ENCODE measurements around the gene WIPF1. TPM values are rescaled to one million over a fixed set of nuclear protein-coding genes. Genes with fewer than 3 reads are reported as not detected.

Gene WIPF1
- total RNA-seq, 1 experiment from 2014 or later = 62.6 TPM

DNA sequence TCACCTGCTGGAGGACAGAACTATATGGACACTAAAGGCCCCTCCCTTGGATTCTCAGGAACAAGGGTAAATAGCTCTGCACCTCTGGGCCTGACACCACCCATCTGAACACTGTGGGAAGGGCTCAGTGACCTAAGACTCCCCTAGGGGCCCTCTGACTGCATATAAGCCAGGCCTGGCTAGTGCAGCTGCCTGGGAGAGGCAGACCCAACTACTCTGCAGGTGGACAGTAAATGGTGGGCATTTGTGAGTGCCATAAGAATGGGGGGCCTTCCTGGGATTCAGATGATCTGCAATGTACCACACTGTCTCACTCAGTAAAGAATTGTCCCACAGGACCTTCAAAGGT is 11.2 kb upstream of the WIPF1 start:
- Histone ChIP-seq H3K4me3 (ENCODE audit: low read length) (no peak overlapping the region), H3K9me3 (ENCODE audit: low read length) (no peaks in the 10 kb centered on the region), H3K27me3 (ENCODE audit: low read length) (no peaks in the 10 kb centered on the region), H3K4me1 (ENCODE audit: low read length) (peaks cover 97% of the 10 kb centered on the region), H3K79me2 (ENCODE audit: low read length) (peaks cover 67% of the 10 kb centered on the region), H3K4me2 (ENCODE audit: low read depth, low read length, poor library complexity, severe bottlenecking) (peak overlapping the region; percentile 71), H3K27ac (ENCODE audit: low read length) (peak overlapping the region; percentile 99), H2AFZ (ENCODE audit: low read length) (no peak overlapping the region), H3K9me2 (replicated peaks; ENCODE audit: insufficient read depth, low read length) (no peaks in the 10 kb centered on the region), H4K20me1 (ENCODE audit: insufficient read depth, low read depth, low read length) (no peaks in the 10 kb centered on the region), H3K36me3 (ENCODE audit: insufficient read depth, low read length) (peaks cover 21% of the 10 kb centered on the region), H3K9ac (ENCODE audit: low read length) (peak overlapping the region; percentile 74)
- DNase-seq = peak; percentile 66

DNA sequence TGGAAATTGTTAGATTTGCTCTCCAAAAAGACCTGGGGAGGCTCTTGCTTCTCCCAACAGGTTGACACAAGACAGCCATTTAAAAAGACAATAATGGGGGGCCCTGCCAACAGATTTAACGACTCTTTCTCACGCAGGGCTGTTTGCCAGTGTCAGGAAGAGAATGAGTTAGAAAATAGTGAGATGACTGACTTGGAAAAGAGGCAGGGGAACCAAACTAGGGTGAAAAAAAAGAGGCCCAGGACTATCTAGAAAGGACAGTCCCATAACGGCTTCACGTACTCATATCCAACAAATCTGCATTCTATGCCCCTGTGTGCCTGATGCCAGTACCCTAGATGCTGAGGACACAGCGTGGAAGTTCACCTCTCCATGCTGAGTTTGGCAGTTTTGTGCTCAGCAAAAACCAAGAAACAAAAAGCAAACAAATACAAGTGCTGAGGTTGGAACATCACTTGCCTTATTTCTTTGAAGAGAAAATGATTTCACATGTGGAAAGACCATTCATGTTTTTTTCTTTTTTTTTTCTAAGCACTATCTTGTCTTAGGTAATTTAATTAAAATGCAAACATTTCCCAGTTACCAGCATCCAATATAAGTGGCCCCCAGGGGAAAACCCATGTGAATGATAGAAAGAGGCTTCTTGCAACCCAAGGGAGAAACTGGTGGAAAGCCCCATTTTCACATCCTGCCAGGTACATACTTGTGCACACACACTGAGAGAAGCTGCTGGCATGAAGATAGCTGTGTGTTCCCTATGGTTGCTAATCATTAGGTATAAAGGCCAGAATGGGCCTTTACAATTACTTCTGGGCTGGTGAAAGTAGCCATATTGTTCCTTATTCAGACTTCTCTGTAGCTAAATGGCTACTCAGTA is 10.6 kb upstream of the WIPF1 start:
- peak overlapping the region; percentile 71 for H3K4me2 ChIP-seq (ENCODE audit: low read depth, low read length, poor library complexity, severe bottlenecking)
- H3K9me2 ChIP-seq (replicated peaks; ENCODE audit: insufficient read depth, low read length) = no peaks in the 10 kb centered on the region
- H3K4me3 ChIP-seq (ENCODE audit: low read length) = no peak overlapping the region
- H4K20me1 ChIP-seq (ENCODE audit: insufficient read depth, low read depth, low read length) = no peaks in the 10 kb centered on the region
- no peak for DNase-seq
- H3K4me1 ChIP-seq (ENCODE audit: low read length) = peaks cover 97% of the 10 kb centered on the region
- peaks cover 67% of the 10 kb centered on the region for H3K79me2 ChIP-seq (ENCODE audit: low read length)
- no peak overlapping the region for H2AFZ ChIP-seq (ENCODE audit: low read length)
- H3K27ac ChIP-seq (ENCODE audit: low read length) = peak overlapping the region; percentile 99
- no peaks in the 10 kb centered on the region for H3K9me3 ChIP-seq (ENCODE audit: low read length)
- H3K27me3 ChIP-seq (ENCODE audit: low read length) = no peaks in the 10 kb centered on the region
- H3K9ac ChIP-seq (ENCODE audit: low read length) = peak overlapping the region; percentile 74
- H3K36me3 ChIP-seq (ENCODE audit: insufficient read depth, low read length) = peaks cover 20% of the 10 kb centered on the region

DNA sequence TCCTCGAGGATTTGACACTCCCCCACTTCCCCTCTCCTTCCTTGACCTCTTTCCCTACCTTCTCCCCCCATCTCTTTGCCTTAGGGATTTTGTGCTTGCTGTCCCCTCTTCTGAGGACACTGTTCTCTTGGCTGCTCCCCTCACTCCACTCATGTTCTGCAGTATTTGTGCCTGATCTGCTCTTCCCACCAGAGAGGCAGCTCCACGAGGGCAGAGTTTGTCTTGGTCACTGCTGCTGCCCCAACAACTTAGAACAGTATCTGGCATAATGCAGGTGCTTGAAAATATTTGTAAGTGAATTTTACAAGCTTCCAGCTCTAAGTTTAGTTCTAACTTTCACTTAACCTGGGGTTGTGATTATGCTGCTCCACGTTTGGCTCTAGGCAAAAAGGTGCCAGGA is 10.0 kb upstream of the WIPF1 start:
- Histone ChIP-seq H3K4me2 (ENCODE audit: low read depth, low read length, poor library complexity, severe bottlenecking) (peak overlapping the region; percentile 71), H4K20me1 (ENCODE audit: insufficient read depth, low read depth, low read length) (no peaks in the 10 kb centered on the region), H3K27ac (ENCODE audit: low read length) (peak overlapping the region; percentile 99), H3K9ac (ENCODE audit: low read length) (peak overlapping the region; percentile 74), H3K9me2 (replicated peaks; ENCODE audit: insufficient read depth, low read length) (no peaks in the 10 kb centered on the region), H3K9me3 (ENCODE audit: low read length) (no peaks in the 10 kb centered on the region), H3K79me2 (ENCODE audit: low read length) (peaks cover 66% of the 10 kb centered on the region), H3K36me3 (ENCODE audit: insufficient read depth, low read length) (peaks cover 15% of the 10 kb centered on the region), H2AFZ (ENCODE audit: low read length) (no peak overlapping the region), H3K4me3 (ENCODE audit: low read length) (no peak overlapping the region), H3K4me1 (ENCODE audit: low read length) (peaks cover 97% of the 10 kb centered on the region), H3K27me3 (ENCODE audit: low read length) (no peaks in the 10 kb centered on the region)
- no peak for DNase-seq

DNA sequence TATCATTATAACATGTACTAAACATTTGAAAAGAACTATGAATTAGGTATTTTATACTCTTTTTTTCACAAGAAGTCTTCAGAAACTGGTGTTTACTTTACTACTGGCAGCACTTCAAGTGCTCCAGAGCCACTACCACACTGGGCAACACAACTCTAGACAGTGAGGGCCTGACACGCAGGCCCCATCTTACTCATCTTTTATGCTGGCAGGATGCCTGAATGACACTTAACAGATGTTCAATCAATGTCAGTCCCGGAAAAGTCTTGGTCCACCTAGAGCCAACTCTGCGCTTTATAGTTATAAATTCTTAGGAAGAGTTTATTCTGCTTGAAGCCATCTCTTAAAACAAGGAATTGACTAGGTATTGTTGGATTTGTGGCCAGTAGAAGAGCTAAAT is 8.7 kb upstream of the WIPF1 start:
- Histone ChIP-seq H3K4me2 (ENCODE audit: low read depth, low read length, poor library complexity, severe bottlenecking) (peak overlapping the region; percentile 50), H3K9ac (ENCODE audit: low read length) (peak overlapping the region; percentile 50), H3K9me3 (ENCODE audit: low read length) (no peaks in the 10 kb centered on the region), H2AFZ (ENCODE audit: low read length) (0 out of 2 replicates have a peak overlapping the region, but pooled peaks have one; percentile 29), H3K9me2 (replicated peaks; ENCODE audit: insufficient read depth, low read length) (no peaks in the 10 kb centered on the region), H4K20me1 (ENCODE audit: insufficient read depth, low read depth, low read length) (no peaks in the 10 kb centered on the region), H3K36me3 (ENCODE audit: insufficient read depth, low read length) (peaks cover 17% of the 10 kb centered on the region), H3K27me3 (ENCODE audit: low read length) (no peaks in the 10 kb centered on the region), H3K4me3 (ENCODE audit: low read length) (no peak overlapping the region), H3K27ac (ENCODE audit: low read length) (peak overlapping the region; percentile 99), H3K79me2 (ENCODE audit: low read length) (peaks cover 77% of the 10 kb centered on the region), H3K4me1 (ENCODE audit: low read length) (peaks cover 97% of the 10 kb centered on the region)
- peak; percentile 67 for DNase-seq

DNA sequence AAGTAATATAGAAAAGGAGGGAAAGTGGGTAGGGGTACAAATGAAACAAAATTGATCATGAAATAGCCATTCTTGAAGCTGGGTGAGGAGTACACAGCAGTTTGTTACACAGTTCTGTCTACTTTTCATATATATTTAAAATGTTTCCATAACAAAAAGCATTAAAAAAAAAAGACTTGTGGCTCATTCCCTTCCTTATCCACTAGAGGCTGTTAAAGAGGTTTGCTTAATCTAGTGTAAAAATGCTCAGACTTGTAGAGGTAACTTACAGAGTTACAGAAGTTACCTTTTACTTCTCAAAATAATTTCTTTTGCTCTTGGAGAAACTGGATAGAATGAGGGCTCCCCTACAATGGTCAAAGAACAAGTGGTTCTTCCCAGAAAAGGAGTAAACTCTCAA is 8.1 kb upstream of the WIPF1 start:
- Histone ChIP-seq H3K4me2 (ENCODE audit: low read depth, low read length, poor library complexity, severe bottlenecking) (peak overlapping the region; percentile 50), H3K79me2 (ENCODE audit: low read length) (peaks cover 78% of the 10 kb centered on the region), H3K27me3 (ENCODE audit: low read length) (no peaks in the 10 kb centered on the region), H3K9me2 (replicated peaks; ENCODE audit: insufficient read depth, low read length) (no peaks in the 10 kb centered on the region), H3K27ac (ENCODE audit: low read length) (peak overlapping the region; percentile 99), H3K4me1 (ENCODE audit: low read length) (peaks cover 97% of the 10 kb centered on the region), H3K9ac (ENCODE audit: low read length) (peak overlapping the region; percentile 50), H3K4me3 (ENCODE audit: low read length) (no peak overlapping the region), H3K9me3 (ENCODE audit: low read length) (no peaks in the 10 kb centered on the region), H4K20me1 (ENCODE audit: insufficient read depth, low read depth, low read length) (no peaks in the 10 kb centered on the region), H2AFZ (ENCODE audit: low read length) (no peak overlapping the region), H3K36me3 (ENCODE audit: insufficient read depth, low read length) (peaks cover 20% of the 10 kb centered on the region)
- peak; percentile 74 for DNase-seq

DNA sequence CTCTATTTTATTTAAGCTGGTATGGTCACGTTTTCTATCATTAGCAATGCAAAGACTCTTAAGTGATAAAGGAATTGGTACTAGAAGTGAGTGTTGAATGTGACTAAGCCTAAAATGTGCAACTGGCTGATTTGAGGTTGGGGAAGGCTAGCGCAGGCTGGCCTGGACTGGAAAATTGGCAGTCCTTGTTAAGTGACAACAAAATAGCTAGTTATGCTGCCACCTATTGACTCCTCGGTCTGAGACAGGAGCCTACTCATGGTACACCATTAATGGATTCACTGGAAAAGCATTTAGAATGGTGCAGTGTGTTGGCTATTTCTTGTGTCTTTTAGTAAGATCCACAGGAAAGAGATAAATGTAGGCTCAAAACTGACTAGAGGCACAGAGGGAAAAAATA is 5.7 kb upstream of the WIPF1 start:
- H4K20me1 ChIP-seq (ENCODE audit: insufficient read depth, low read depth, low read length) = no peaks in the 10 kb centered on the region
- H3K9ac ChIP-seq (ENCODE audit: low read length) = peak overlapping the region; percentile 43
- peaks cover 13% of the 10 kb centered on the region for H3K36me3 ChIP-seq (ENCODE audit: insufficient read depth, low read length)
- peaks cover 70% of the 10 kb centered on the region for H3K79me2 ChIP-seq (ENCODE audit: low read length)
- peak overlapping the region; percentile 99 for H3K27ac ChIP-seq (ENCODE audit: low read length)
- no peaks in the 10 kb centered on the region for H3K9me2 ChIP-seq (replicated peaks; ENCODE audit: insufficient read depth, low read length)
- H3K4me1 ChIP-seq (ENCODE audit: low read length) = peaks cover 97% of the 10 kb centered on the region
- no peaks in the 10 kb centered on the region for H3K9me3 ChIP-seq (ENCODE audit: low read length)
- DNase-seq = peak; percentile 88
- 0 out of 2 replicates have a peak overlapping the region, but pooled peaks have one; percentile 10 for H2AFZ ChIP-seq (ENCODE audit: low read length)
- peak overlapping the region; percentile 51 for H3K4me2 ChIP-seq (ENCODE audit: low read depth, low read length, poor library complexity, severe bottlenecking)
- H3K27me3 ChIP-seq (ENCODE audit: low read length) = no peaks in the 10 kb centered on the region
- 0 out of 2 replicates have a peak overlapping the region, but pooled peaks have one; percentile 12 for H3K4me3 ChIP-seq (ENCODE audit: low read length)

DNA sequence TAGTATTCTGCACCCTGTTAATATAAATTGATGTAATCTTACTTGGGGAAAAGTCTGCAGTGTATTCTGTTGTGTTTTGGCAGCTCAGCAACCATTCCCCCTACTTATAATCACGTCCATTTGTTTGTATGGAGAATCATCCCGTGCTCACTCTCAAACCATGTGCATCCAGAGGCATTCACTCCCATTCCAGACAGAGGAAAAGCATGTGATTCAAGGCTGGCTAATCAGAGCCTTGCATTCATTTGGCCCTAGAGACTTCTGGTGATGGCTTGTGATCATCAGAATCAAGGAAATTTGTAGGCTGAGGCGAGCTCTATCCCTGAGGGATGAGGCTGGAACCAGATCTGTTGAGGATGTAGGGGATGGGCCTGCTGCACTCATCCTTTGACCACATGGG is 5.1 kb upstream of the WIPF1 start:
- Histone ChIP-seq H3K9me2 (replicated peaks; ENCODE audit: insufficient read depth, low read length) (no peaks in the 10 kb centered on the region), H3K9me3 (ENCODE audit: low read length) (no peaks in the 10 kb centered on the region), H3K4me2 (ENCODE audit: low read depth, low read length, poor library complexity, severe bottlenecking) (peak overlapping the region; percentile 51), H3K4me1 (ENCODE audit: low read length) (peaks cover 97% of the 10 kb centered on the region), H3K79me2 (ENCODE audit: low read length) (peaks cover 70% of the 10 kb centered on the region), H3K4me3 (ENCODE audit: low read length) (peak overlapping the region; percentile 25; the same call in 1 of the 2 replicates), H2AFZ (ENCODE audit: low read length) (no peak overlapping the region), H3K36me3 (ENCODE audit: insufficient read depth, low read length) (peaks cover 13% of the 10 kb centered on the region), H4K20me1 (ENCODE audit: insufficient read depth, low read depth, low read length) (no peaks in the 10 kb centered on the region), H3K27ac (ENCODE audit: low read length) (peak overlapping the region; percentile 99), H3K9ac (ENCODE audit: low read length) (peak overlapping the region; percentile 43), H3K27me3 (ENCODE audit: low read length) (no peaks in the 10 kb centered on the region)
- no peak for DNase-seq

DNA sequence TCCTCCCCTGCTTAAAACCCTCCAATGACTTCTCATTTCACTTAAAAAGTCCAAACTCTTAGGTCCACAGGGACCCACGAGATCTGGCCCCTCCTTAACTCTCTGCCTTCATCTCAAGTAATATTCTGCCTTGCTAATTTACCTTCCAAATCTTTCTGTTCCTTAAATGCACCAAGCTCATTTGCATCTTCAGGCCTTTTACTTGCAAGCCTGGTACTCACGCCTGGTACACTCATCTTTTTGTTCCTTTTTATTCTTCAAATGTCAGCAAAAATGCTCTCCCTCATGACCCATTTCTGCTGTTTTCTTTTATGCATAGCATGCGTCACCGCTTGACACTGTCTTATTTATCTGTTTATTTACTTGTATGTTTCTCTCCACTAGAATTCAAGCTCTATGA is 2.7 kb upstream of the WIPF1 start:
- Histone ChIP-seq H3K4me3 (ENCODE audit: low read length) (peak overlapping the region; percentile 35; the same call in 1 of the 2 replicates), H3K9me3 (ENCODE audit: low read length) (no peaks in the 10 kb centered on the region), H3K4me1 (ENCODE audit: low read length) (peaks cover 98% of the 10 kb centered on the region), H3K9ac (ENCODE audit: low read length) (peak overlapping the region; percentile 59), H3K27ac (ENCODE audit: low read length) (peak overlapping the region; percentile 99), H3K27me3 (ENCODE audit: low read length) (no peaks in the 10 kb centered on the region), H3K79me2 (ENCODE audit: low read length) (peaks cover 74% of the 10 kb centered on the region), H4K20me1 (ENCODE audit: insufficient read depth, low read depth, low read length) (no peaks in the 10 kb centered on the region), H3K36me3 (ENCODE audit: insufficient read depth, low read length) (peaks cover 13% of the 10 kb centered on the region), H3K4me2 (ENCODE audit: low read depth, low read length, poor library complexity, severe bottlenecking) (peak overlapping the region; percentile 76), H2AFZ (ENCODE audit: low read length) (no peak overlapping the region), H3K9me2 (replicated peaks; ENCODE audit: insufficient read depth, low read length) (no peaks in the 10 kb centered on the region)
- DNase-seq = peak; percentile 96
